Measurements from ENCODE around the gene GPR61. TPM values are rescaled to one million over a fixed set of nuclear protein-coding genes. Genes with fewer than 3 reads are reported as not detected.

Gene GPR61
- polyA plus RNA-seq, 1 donor from 2014 or later = 9.7 TPM

DNA sequence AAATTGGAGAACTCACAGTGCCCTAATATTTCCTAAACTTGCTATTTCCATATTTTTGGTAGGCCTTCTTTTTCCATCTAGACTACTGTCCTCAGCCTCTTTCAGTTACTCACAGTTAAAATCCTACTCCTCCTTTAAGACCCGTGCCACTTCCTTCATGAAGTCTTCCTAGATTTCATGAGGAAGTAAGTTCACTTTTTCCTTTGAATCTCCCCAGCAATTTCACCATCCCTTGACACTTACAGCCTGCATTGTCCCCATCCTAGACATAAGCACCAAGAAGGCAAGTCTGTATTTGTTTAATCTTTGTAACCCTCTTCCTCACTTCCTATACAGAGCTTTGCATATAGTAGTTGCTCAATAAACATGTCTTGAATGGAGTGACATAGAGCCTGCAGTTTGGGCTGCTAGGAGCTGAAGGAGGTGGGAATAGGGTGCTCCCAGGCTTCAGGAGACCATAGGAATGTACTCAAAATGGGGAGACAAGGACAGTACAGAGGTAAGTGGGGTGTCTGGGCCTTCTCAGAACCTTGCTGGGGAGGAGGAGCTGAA lies 5.3 kb upstream of the GPR61 start:
- Histone ChIP-seq H4K20me1 (ENCODE audit: insufficient read depth) (no peaks in the 10 kb centered on the region), H3K9ac (ENCODE audit: low read length) (no peak overlapping the region), H3K9me2 (ENCODE audit: insufficient read depth, low read length) (no peaks in the 10 kb centered on the region), H3K9me3 (ENCODE audit: low read length) (no peaks in the 10 kb centered on the region), H3K4me2 (ENCODE audit: low read length) (no peak overlapping the region), H3K36me3 (ENCODE audit: insufficient read depth, low read length) (no peaks in the 10 kb centered on the region), H3F3A (ENCODE audit: insufficient read depth, low read length, poor library complexity, severe bottlenecking) (no peaks in the 10 kb centered on the region), H3K4me3 (ENCODE audit: low read length) (no peak overlapping the region), H3K27me3 (ENCODE audit: insufficient read depth, low read depth, low read length) (no peaks in the 10 kb centered on the region), H3K27ac (ENCODE audit: low read length) (no peak overlapping the region), H3K79me2 (replicated peaks; ENCODE audit: insufficient read depth, low read length) (no peaks in the 10 kb centered on the region), H2AFZ (ENCODE audit: low read depth, low read length) (no peak overlapping the region)
- TF ChIP-seq TAF1 (IDR thresholded peaks at IDR 0.05; ENCODE audit: low read depth) (no peak), RAD21 (conservative IDR thresholded peaks at IDR 0.05) (no peak), EZH2 (IDR thresholded peaks at IDR 0.05; ENCODE audit: borderline replicate concordance, insufficient read depth, low read length, poor library complexity, severe bottlenecking) (no peak)

DNA sequence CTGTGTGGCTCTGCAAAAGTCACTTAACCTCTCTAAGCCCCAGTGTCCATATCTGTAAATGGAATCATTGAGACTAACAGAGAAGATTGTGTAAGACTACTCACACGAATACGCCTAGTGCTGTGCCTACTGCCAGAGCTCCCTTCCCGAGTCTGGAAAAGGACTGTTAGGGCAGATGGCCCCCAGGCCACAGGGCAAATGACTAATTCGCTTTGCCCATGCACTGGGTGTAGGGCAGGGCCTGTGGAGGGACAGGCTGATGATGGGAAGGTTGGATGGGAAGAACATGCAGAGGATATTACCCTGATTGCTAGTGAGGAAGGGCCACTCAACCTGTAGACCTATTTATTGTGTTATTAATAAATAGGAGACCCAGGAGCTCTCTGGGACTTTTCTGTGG lies 4.2 kb upstream of the GPR61 start:
- Histone ChIP-seq H3K27me3 (ENCODE audit: insufficient read depth, low read depth, low read length) (no peaks in the 10 kb centered on the region), H4K20me1 (ENCODE audit: insufficient read depth) (no peaks in the 10 kb centered on the region), H2AFZ (ENCODE audit: low read depth, low read length) (no peak overlapping the region), H3K9me2 (ENCODE audit: insufficient read depth, low read length) (no peaks in the 10 kb centered on the region), H3K4me2 (ENCODE audit: low read length) (no peak overlapping the region), H3K36me3 (ENCODE audit: insufficient read depth, low read length) (no peaks in the 10 kb centered on the region), H3K9me3 (ENCODE audit: low read length) (no peaks in the 10 kb centered on the region), H3K79me2 (replicated peaks; ENCODE audit: insufficient read depth, low read length) (no peaks in the 10 kb centered on the region), H3F3A (ENCODE audit: insufficient read depth, low read length, poor library complexity, severe bottlenecking) (no peaks in the 10 kb centered on the region), H3K4me3 (ENCODE audit: low read length) (no peak overlapping the region), H3K9ac (ENCODE audit: low read length) (no peak overlapping the region), H3K27ac (ENCODE audit: low read length) (no peak overlapping the region)
- TF ChIP-seq, protein P1, sequence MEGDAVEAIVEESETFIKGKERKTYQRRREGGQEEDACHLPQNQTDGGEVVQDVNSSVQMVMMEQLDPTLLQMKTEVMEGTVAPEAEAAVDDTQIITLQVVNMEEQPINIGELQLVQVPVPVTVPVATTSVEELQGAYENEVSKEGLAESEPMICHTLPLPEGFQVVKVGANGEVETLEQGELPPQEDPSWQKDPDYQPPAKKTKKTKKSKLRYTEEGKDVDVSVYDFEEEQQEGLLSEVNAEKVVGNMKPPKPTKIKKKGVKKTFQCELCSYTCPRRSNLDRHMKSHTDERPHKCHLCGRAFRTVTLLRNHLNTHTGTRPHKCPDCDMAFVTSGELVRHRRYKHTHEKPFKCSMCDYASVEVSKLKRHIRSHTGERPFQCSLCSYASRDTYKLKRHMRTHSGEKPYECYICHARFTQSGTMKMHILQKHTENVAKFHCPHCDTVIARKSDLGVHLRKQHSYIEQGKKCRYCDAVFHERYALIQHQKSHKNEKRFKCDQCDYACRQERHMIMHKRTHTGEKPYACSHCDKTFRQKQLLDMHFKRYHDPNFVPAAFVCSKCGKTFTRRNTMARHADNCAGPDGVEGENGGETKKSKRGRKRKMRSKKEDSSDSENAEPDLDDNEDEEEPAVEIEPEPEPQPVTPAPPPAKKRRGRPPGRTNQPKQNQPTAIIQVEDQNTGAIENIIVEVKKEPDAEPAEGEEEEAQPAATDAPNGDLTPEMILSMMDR (IDR thresholded peaks at IDR 0.05; ENCODE audit: poor library complexity, severe bottlenecking) = no peak
- TF ChIP-seq EZH2 (IDR thresholded peaks at IDR 0.05; ENCODE audit: borderline replicate concordance, insufficient read depth, low read length, poor library complexity, severe bottlenecking) (no peak), SMC3 (conservative IDR thresholded peaks at IDR 0.05; ENCODE audit: poor library complexity) (no peak), REST (IDR thresholded peaks at IDR 0.05; ENCODE audit: borderline replicate concordance) (no peak), TAF1 (IDR thresholded peaks at IDR 0.05; ENCODE audit: low read depth) (no peak), RAD21 (conservative IDR thresholded peaks at IDR 0.05) (no peak), POLR2AphosphoS5 (IDR thresholded peaks at IDR 0.05) (no peak), EP300 (conservative IDR thresholded peaks at IDR 0.05; ENCODE audit: poor library complexity, severe bottlenecking) (no peak), MXI1 (conservative IDR thresholded peaks at IDR 0.05; ENCODE audit: poor library complexity, severe bottlenecking) (no peak)
